ENCODE measurements around the gene RAF1. TPM values are rescaled to one million over a fixed set of nuclear protein-coding genes. Genes with fewer than 3 reads are reported as not detected.
A peak's percentile ranks its signal among the peaks of the same experiment; 100 is the strongest.
"Not testable (repeated sequence)": the region's sequence is repeated elsewhere in the genome, so short reads cannot be mapped to it uniquely, and the experiment has no call there.

Gene RAF1
- total RNA-seq, 1 experiment from 2014 or later, result 130 TPM

- CTCF ChIA-PET, result no interaction called here
- H3K4me1 ChIP-seq (ENCODE audit: insufficient read depth, low read length, poor library complexity, severe bottlenecking), result no peaks in the 10 kb centered on the region
- TF ChIP-seq EZH2 (IDR thresholded peaks at IDR 0.05; ENCODE audit: borderline replicate concordance, low read depth, low read length, poor library complexity, severe bottlenecking), result no peak
- TF ChIP-seq, protein P1, sequence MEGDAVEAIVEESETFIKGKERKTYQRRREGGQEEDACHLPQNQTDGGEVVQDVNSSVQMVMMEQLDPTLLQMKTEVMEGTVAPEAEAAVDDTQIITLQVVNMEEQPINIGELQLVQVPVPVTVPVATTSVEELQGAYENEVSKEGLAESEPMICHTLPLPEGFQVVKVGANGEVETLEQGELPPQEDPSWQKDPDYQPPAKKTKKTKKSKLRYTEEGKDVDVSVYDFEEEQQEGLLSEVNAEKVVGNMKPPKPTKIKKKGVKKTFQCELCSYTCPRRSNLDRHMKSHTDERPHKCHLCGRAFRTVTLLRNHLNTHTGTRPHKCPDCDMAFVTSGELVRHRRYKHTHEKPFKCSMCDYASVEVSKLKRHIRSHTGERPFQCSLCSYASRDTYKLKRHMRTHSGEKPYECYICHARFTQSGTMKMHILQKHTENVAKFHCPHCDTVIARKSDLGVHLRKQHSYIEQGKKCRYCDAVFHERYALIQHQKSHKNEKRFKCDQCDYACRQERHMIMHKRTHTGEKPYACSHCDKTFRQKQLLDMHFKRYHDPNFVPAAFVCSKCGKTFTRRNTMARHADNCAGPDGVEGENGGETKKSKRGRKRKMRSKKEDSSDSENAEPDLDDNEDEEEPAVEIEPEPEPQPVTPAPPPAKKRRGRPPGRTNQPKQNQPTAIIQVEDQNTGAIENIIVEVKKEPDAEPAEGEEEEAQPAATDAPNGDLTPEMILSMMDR (conservative IDR thresholded peaks at IDR 0.05; ENCODE audit: low read depth, low read length), result no peak
- intact Hi-C loops (cut with micrococcal nuclease; ENCODE audit: unreplicated experiment), result no loop called here
- no peak overlapping the region for H3K27ac ChIP-seq (ENCODE audit: low read depth, low read length, poor library complexity, severe bottlenecking)
- H3K9me3 ChIP-seq (ENCODE audit: low read depth, low read length, poor library complexity, severe bottlenecking), result no peaks in the 10 kb centered on the region
- H3K36me3 ChIP-seq (ENCODE audit: insufficient read depth, low read length, poor library complexity, severe bottlenecking), result no peaks in the 10 kb centered on the region
- no TSS peak for BruUV-seq (replicated peaks)
- DNase-seq (ENCODE audit: low spot score), result no peak
- H3K27me3 ChIP-seq (replicated peaks; ENCODE audit: insufficient read depth, low read depth, low read length, poor library complexity), result no peaks in the 10 kb centered on the region
- H3K4me3 ChIP-seq (ENCODE audit: low read depth, low read length, poor library complexity, severe bottlenecking), result no peak overlapping the region
- POLR2A ChIA-PET (ENCODE audit: low non-redundant PET), result no interaction called here
These were observed 20.2 kb downstream of the RAF1 start for GRCh38 chr3:12643724-12644123.

DNA sequence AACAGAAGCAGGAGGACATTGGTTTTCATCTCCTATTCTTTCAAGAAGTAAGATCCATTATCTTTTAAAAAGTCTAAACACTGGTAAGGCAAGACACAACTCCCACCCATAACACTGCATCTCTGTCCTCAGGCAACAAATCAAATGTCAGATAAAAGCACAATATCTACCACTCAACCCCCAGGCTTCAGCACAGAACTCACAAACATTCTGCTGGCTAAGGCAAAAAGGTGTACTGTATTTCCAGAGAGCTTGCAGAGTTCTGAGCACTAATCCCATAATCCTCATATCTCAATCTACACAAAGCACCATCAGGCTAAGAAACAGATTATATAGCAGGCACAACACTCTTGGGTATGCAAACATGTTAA is 20.9 kb downstream of the RAF1 start:
- intact Hi-C loops (cut with micrococcal nuclease; ENCODE audit: unreplicated experiment), result no loop called here
- no peak overlapping the region for H3K27ac ChIP-seq (ENCODE audit: low read depth, low read length, poor library complexity, severe bottlenecking)

GRCh38 chr3:12640853-12641252 is 23.1 kb downstream of the RAF1 start:
- H3K4me3 ChIP-seq (ENCODE audit: low read depth, low read length, poor library complexity, severe bottlenecking); H3K4me1 ChIP-seq (ENCODE audit: insufficient read depth, low read length, poor library complexity, severe bottlenecking); H3K27ac ChIP-seq (ENCODE audit: low read depth, low read length, poor library complexity, severe bottlenecking); intact Hi-C loops (cut with micrococcal nuclease; ENCODE audit: unreplicated experiment); H3K36me3 ChIP-seq (ENCODE audit: insufficient read depth, low read length, poor library complexity, severe bottlenecking); POLR2A ChIA-PET (ENCODE audit: low non-redundant PET); DNase-seq (ENCODE audit: low spot score); H3K27me3 ChIP-seq (replicated peaks; ENCODE audit: insufficient read depth, low read depth, low read length, poor library complexity); H3K9me3 ChIP-seq (ENCODE audit: low read depth, low read length, poor library complexity, severe bottlenecking); BruUV-seq (replicated peaks); CTCF ChIA-PET: not testable (repeated sequence)

More for the DNA sequence above, 20.9 kb downstream of the RAF1 start:
- no peak for TF ChIP-seq EZH2 (IDR thresholded peaks at IDR 0.05; ENCODE audit: borderline replicate concordance, low read depth, low read length, poor library complexity, severe bottlenecking)
- no TSS peak for BruUV-seq (replicated peaks)
- no peaks in the 10 kb centered on the region for H3K9me3 ChIP-seq (ENCODE audit: low read depth, low read length, poor library complexity, severe bottlenecking)
- H3K27me3 ChIP-seq (replicated peaks; ENCODE audit: insufficient read depth, low read depth, low read length, poor library complexity), result no peaks in the 10 kb centered on the region
- H3K36me3 ChIP-seq (ENCODE audit: insufficient read depth, low read length, poor library complexity, severe bottlenecking), result no peaks in the 10 kb centered on the region
- CTCF ChIA-PET, result no interaction called here
- POLR2A ChIA-PET (ENCODE audit: low non-redundant PET), result no interaction called here
- peaks cover 7% of the 10 kb centered on the region for H3K4me1 ChIP-seq (ENCODE audit: insufficient read depth, low read length, poor library complexity, severe bottlenecking)
- no peak overlapping the region for H3K4me3 ChIP-seq (ENCODE audit: low read depth, low read length, poor library complexity, severe bottlenecking)
- DNase-seq (ENCODE audit: low spot score), result no peak

- Histone ChIP-seq H3K36me3 (ENCODE audit: insufficient read depth, low read length, poor library complexity, severe bottlenecking) (no peaks in the 10 kb centered on the region), H3K4me3 (ENCODE audit: low read depth, low read length, poor library complexity, severe bottlenecking) (no peak overlapping the region), H3K27me3 (replicated peaks; ENCODE audit: insufficient read depth, low read depth, low read length, poor library complexity) (no peaks in the 10 kb centered on the region), H3K27ac (ENCODE audit: low read depth, low read length, poor library complexity, severe bottlenecking) (no peak overlapping the region), H3K4me1 (ENCODE audit: insufficient read depth, low read length, poor library complexity, severe bottlenecking) (peaks cover 8% of the 10 kb centered on the region), H3K9me3 (ENCODE audit: low read depth, low read length, poor library complexity, severe bottlenecking) (no peaks in the 10 kb centered on the region)
- intact Hi-C loops (cut with micrococcal nuclease; ENCODE audit: unreplicated experiment), result no loop called here
- peak; percentile 17 for DNase-seq (ENCODE audit: low spot score)
- BruUV-seq (replicated peaks), result no TSS peak
- POLR2A ChIA-PET (ENCODE audit: low non-redundant PET), result no interaction called here
- CTCF ChIA-PET, result no interaction called here
- TF ChIP-seq, protein P1 (conservative IDR thresholded peaks at IDR 0.05; ENCODE audit: low read depth, low read length), result no peak
- no peak for TF ChIP-seq EZH2 (IDR thresholded peaks at IDR 0.05; ENCODE audit: borderline replicate concordance, low read depth, low read length, poor library complexity, severe bottlenecking)
These were observed 25.8 kb downstream of the RAF1 start for GRCh38 chr3:12638105-12638504.

All from A673 (cell line).